GM18858 (cell line): Measurements from ENCODE around the gene GLRX2.
"Not testable (repeated sequence)": the region's sequence is repeated elsewhere in the genome, so short reads cannot be mapped to it uniquely, and the experiment has no call there.

Experiments
- ATAC-seq: cut with Tn5 transposase; IDR thresholded peaks from one replicate; pipeline ENCODE4 v1.9.1; 2021; ENCODE audit not compliant: unreplicated experiment

Gene GLRX2

GRCh38 chr1:193066606-193067005 lies 38.6 kb downstream of the GLRX2 start:
- ATAC-seq, result no peak

GRCh38 chr1:193065954-193066353 lies 39.3 kb downstream of the GLRX2 start:
- no peak for ATAC-seq

- no peak for ATAC-seq
Observed at GRCh38 chr1:193062698-193063463, 42.3 kb downstream of the GLRX2 start.

GRCh38 chr1:193060938-193061337 lies 44.3 kb downstream of the GLRX2 start:
- no peak for ATAC-seq

- no peak for ATAC-seq
Observed at GRCh38 chr1:193060406-193060805, 44.8 kb downstream of the GLRX2 start.

GRCh38 chr1:193060115-193060403 lies 45.2 kb downstream of the GLRX2 start:
- no peak for ATAC-seq

GRCh38 chr1:193059282-193060114 lies 45.7 kb downstream of the GLRX2 start, which contains the start of the genes RO60 and UCHL5:
TSS of gene RO60 (plus strand) at chr1:193059612. CDS start at chr1:193069055, 9,443 bp downstream.
TSS of gene UCHL5 (minus strand) at chr1:193059360. CDS start at chr1:193059260, 100 bp downstream.
- peak; percentile 91 for ATAC-seq

GRCh38 chr1:193058529-193059281 lies 46.5 kb downstream of the GLRX2 start:
- ATAC-seq, result peak; percentile 47

- ATAC-seq, result no peak
Observed at GRCh38 chr1:193054169-193054675, 51.0 kb downstream of the GLRX2 start.

GRCh38 chr1:193048913-193049312 lies 56.3 kb downstream of the GLRX2 start:
- not testable (repeated sequence) for ATAC-seq
